ENCODE results near the gene ATG2A.

Gene ATG2A

GRCh38 chr11:64934682-64935358 is 17.8 kb upstream of the ATG2A start:
- no peaks in the 10 kb centered on the region for H3K27me3 ChIP-seq (ENCODE audit: control insufficient read depth, low read length)
- no peaks in the 10 kb centered on the region for H3K4me1 ChIP-seq (ENCODE audit: control insufficient read depth, low read length)
- no peaks in the 10 kb centered on the region for H3K79me2 ChIP-seq (ENCODE audit: control insufficient read depth, low read length)
- H3K4me2 ChIP-seq (ENCODE audit: low read length), result no peak overlapping the region
- H3F3A ChIP-seq (ENCODE audit: control insufficient read depth, insufficient read depth), result no peaks in the 10 kb centered on the region
- no peaks in the 10 kb centered on the region for H3K9me2 ChIP-seq (replicated peaks; ENCODE audit: control insufficient read depth, low read length)
- H3K36me3 ChIP-seq (ENCODE audit: control insufficient read depth, low read length), result no peaks in the 10 kb centered on the region
- no peak overlapping the region for H3K4me3 ChIP-seq (ENCODE audit: low read length)
- H3K9me3 ChIP-seq (ENCODE audit: control insufficient read depth, insufficient read depth, low read length), result no peaks in the 10 kb centered on the region
- no peaks in the 10 kb centered on the region for H4K20me1 ChIP-seq (ENCODE audit: control insufficient read depth, insufficient read depth, low read depth, low read length)
- TF ChIP-seq CTCF (IDR thresholded peaks at IDR 0.05; ENCODE audit: low read depth, low read length, poor library complexity, severe bottlenecking) (no peak), EZH2phosphoT487 (IDR thresholded peaks at IDR 0.05; ENCODE audit: borderline replicate concordance, low read length) (no peak)
- no peak overlapping the region for H3K27ac ChIP-seq (ENCODE audit: low read depth, low read length)

- no peaks in the 10 kb centered on the region for H3F3A ChIP-seq (ENCODE audit: control insufficient read depth, insufficient read depth)
- no peaks in the 10 kb centered on the region for H3K27me3 ChIP-seq (ENCODE audit: control insufficient read depth, low read length)
- H3K4me3 ChIP-seq (ENCODE audit: low read length), result no peak overlapping the region
- H4K20me1 ChIP-seq (ENCODE audit: control insufficient read depth, insufficient read depth, low read depth, low read length), result no peaks in the 10 kb centered on the region
- no peaks in the 10 kb centered on the region for H3K9me2 ChIP-seq (replicated peaks; ENCODE audit: control insufficient read depth, low read length)
- no peak overlapping the region for H3K4me2 ChIP-seq (ENCODE audit: low read length)
- H3K79me2 ChIP-seq (ENCODE audit: control insufficient read depth, low read length), result no peaks in the 10 kb centered on the region
- TF ChIP-seq EZH2phosphoT487 (IDR thresholded peaks at IDR 0.05; ENCODE audit: borderline replicate concordance, low read length), result no peak
- no peak for TF ChIP-seq CTCF (IDR thresholded peaks at IDR 0.05; ENCODE audit: low read depth, low read length, poor library complexity, severe bottlenecking)
- no peaks in the 10 kb centered on the region for H3K4me1 ChIP-seq (ENCODE audit: control insufficient read depth, low read length)
- H3K27ac ChIP-seq (ENCODE audit: low read depth, low read length), result no peak overlapping the region
- H3K9me3 ChIP-seq (ENCODE audit: control insufficient read depth, insufficient read depth, low read length), result no peaks in the 10 kb centered on the region
- no peaks in the 10 kb centered on the region for H3K36me3 ChIP-seq (ENCODE audit: control insufficient read depth, low read length)
These were observed 17.1 kb upstream of the ATG2A start for GRCh38 chr11:64933935-64934681.

GRCh38 chr11:64933213-64933934 is 16.4 kb upstream of the ATG2A start:
- H3K4me3 ChIP-seq (ENCODE audit: low read length), result no peak overlapping the region
- no peaks in the 10 kb centered on the region for H4K20me1 ChIP-seq (ENCODE audit: control insufficient read depth, insufficient read depth, low read depth, low read length)
- no peak overlapping the region for H3K27ac ChIP-seq (ENCODE audit: low read depth, low read length)
- no peaks in the 10 kb centered on the region for H3K9me2 ChIP-seq (replicated peaks; ENCODE audit: control insufficient read depth, low read length)
- H3K36me3 ChIP-seq (ENCODE audit: control insufficient read depth, low read length), result no peaks in the 10 kb centered on the region
- no peak overlapping the region for H3K4me2 ChIP-seq (ENCODE audit: low read length)
- TF ChIP-seq CTCF (IDR thresholded peaks at IDR 0.05; ENCODE audit: low read depth, low read length, poor library complexity, severe bottlenecking) (no peak), EZH2phosphoT487 (IDR thresholded peaks at IDR 0.05; ENCODE audit: borderline replicate concordance, low read length) (no peak)
- no peaks in the 10 kb centered on the region for H3F3A ChIP-seq (ENCODE audit: control insufficient read depth, insufficient read depth)
- H3K4me1 ChIP-seq (ENCODE audit: control insufficient read depth, low read length), result no peaks in the 10 kb centered on the region
- H3K27me3 ChIP-seq (ENCODE audit: control insufficient read depth, low read length), result no peaks in the 10 kb centered on the region
- H3K79me2 ChIP-seq (ENCODE audit: control insufficient read depth, low read length), result no peaks in the 10 kb centered on the region
- no peaks in the 10 kb centered on the region for H3K9me3 ChIP-seq (ENCODE audit: control insufficient read depth, insufficient read depth, low read length)

Measured in DOHH2 (cell line).